Right ventricle myocardium superior (tissue), 1 donor: ENCODE results near the gene AOPEP. TPM values are rescaled to one million over a fixed set of nuclear protein-coding genes. Genes with fewer than 3 reads are reported as not detected.

ENCODE experiments used
- ATAC-seq: fragments of 200-7000 bp; cut with Tn5 transposase; one replicate; pipeline ENCODE4 v1.9.1; 2020; ENCODE audit warnings: mild to moderate bottlenecking; ENCODE audit not compliant: poor library complexity
- DNase-seq: peaks from one replicate; pipeline ENCODE4 v3.0.0-alpha.2; 2020
- intact Hi-C: fragments of 100-400 bp; cut with DNase I; formaldehyde crosslinking; loops from one replicate; pipeline ENCODE4 v1.11.2; 2022
- long read RNA-seq: library from polyadenylated mRNA; unstranded; transcript quantifications from one replicate; pipeline ENCODE4 v2.0.0, GENCODE V29; 2021
- total RNA-seq: library from RNA; stranded (reverse); fragmentation: NEBNext Ultra II Directional; extraction: Animal tissue kit (Norgen Biotek cat#: 25700); gene quantifications from one replicate; pipeline ENCODE4 v1.2.1, GENCODE V29; 2021
- donor health status: DM: no; HTN: yes; CAD: no; lungs with severe emphysema.

AOPEP gene, protein sequence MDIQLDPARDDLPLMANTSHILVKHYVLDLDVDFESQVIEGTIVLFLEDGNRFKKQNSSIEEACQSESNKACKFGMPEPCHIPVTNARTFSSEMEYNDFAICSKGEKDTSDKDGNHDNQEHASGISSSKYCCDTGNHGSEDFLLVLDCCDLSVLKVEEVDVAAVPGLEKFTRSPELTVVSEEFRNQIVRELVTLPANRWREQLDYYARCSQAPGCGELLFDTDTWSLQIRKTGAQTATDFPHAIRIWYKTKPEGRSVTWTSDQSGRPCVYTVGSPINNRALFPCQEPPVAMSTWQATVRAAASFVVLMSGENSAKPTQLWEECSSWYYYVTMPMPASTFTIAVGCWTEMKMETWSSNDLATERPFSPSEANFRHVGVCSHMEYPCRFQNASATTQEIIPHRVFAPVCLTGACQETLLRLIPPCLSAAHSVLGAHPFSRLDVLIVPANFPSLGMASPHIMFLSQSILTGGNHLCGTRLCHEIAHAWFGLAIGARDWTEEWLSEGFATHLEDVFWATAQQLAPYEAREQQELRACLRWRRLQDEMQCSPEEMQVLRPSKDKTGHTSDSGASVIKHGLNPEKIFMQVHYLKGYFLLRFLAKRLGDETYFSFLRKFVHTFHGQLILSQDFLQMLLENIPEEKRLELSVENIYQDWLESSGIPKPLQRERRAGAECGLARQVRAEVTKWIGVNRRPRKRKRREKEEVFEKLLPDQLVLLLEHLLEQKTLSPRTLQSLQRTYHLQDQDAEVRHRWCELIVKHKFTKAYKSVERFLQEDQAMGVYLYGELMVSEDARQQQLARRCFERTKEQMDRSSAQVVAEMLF
- total RNA-seq: 158 TPM
- long read RNA-seq, transcript C9orf3-207 (6 exons, 873 nt): minor isoform, 5 of 181 reads
- long read RNA-seq, transcript C9orf3-213 (6 exons, 478 nt): major isoform, 70 of 181 reads
- long read RNA-seq, partial matches to known transcripts: 20 of 181 reads
- long read RNA-seq, other reads (novel, unspliced or antisense): 78 of 181 reads

DNA sequence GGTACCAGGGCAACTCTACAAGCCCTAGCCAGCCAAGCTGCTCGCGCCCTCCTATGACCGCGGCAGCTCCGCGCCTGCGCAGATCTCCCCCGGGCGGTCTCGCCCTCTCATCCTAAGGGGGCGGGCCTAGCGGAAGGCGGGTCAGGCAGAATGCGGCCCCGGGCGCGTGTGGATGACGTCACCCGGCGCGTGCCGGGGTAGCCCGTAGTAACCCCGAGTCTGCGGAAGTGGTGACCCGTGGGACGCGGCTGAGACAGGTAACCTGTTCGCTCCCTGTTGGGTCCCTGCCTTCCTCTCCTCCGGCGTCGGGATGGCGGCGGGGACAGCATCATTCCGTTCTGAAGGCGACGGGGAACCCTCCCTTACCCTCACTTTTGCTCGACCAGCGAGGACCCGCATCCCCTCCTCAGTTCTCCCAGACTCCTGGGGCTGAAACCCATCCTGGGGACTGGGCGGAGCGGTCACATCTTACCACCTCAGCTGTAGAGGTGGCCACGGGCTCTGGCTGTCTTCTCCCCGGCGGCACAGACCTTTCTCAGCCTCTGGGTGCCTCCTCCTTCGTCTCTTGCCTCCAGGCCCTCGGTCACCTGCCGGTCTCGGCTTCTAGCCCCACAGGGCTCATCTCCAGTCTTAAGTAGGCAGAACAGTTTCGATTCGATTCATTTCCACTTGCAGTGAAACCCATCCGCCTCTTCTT lies at the start of gene AOPEP:
TSS of gene AOPEP (plus strand) at position 205 of the 697 bp plus-strand sequence. CDS start 33,085 bp downstream, outside the sequence.
- peak; percentile 100 for ATAC-seq
- intact Hi-C loops: no loop called here

DNA sequence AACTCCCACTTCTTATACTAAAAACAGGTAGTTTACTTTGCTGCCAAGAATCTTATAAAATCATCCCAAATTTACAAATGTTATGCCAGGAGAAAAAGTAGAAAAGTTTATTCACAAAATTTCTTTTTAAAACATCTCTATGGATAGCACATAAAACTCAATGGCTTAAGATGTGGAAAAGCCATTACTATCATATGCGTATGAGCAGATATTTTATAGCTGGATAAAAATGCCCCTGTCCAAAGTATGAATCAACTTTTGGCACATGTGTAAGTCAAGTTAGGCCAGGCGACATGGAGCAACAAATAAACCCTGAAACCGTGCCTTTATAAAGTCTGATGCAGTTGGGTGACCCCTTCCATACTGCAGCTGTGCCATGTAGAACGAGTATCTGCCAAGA lies 48.6 kb upstream of the AOPEP start:
- intact Hi-C loops: no loop called here
- ATAC-seq: no peak
- DNase-seq: no peak

More for the DNA sequence above, at the start of gene AOPEP:
- DNase-seq: peak; percentile 99

DNA sequence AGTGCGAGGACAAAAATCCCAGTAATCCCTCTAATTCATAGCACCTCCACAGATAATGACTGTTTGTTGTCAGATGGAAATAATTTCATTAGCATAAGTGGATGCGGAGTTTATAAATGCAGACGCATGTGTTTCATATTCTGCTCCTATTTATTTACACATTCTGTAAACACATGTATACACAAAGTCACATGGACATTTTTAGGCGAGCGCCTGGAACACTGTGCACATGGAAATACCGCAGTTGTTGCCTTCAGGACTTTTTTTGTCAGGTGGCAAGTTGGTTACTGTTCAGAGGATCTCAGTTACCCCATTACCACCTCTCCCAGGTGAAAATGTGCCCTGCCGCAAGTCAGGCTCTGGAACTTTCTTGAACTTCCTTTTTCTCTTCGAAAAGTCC lies 46.9 kb upstream of the AOPEP start:
- no peak for ATAC-seq
- no peak for DNase-seq
- intact Hi-C loops: no loop called here

DNA sequence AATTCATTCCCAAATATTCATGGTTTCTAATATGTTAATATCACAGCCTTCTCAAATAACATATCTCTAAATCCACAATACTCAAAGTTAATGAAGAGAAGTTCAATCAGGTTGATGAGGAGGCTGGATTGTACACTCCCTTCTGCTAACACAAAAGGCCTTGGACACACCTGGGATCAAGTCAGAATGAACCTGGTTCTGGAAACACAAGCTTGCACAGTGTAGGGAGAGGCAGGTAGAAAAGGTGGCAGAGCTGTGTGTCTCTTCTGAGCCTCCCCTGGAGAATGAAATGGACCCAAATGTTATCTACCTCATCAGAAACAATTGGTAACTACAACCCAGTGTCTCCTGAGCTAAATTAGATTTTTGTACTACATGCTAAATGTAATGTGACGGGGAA lies 46.5 kb upstream of the AOPEP start:
- DNase-seq (no peak), ATAC-seq (no peak)
- intact Hi-C loops: loop anchor here (10.0 kb wide), 1 partner anchor 105 kb away; no protein-coding TSS in a partner anchor

DNA sequence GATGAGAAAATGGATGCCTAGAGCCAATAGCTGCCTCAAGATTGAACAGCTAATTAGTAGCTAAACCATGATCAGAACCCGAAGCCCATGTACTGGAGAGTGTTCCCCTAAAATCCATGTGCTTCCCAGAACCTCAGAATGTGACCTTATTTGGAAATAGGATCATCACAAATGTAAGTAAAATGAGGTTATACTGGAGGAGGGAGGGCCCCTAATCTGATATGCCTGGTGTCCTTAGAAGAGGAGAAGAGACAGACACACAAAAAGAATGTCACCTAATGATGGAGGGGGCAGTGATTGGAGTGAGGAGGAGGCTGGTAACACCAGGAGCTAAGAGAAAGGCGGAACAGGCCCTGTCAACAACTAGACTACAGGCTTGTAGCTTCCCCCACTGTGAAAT lies 45.9 kb upstream of the AOPEP start:
- intact Hi-C loops: loop anchor here (10.0 kb wide), 1 partner anchor 104 kb away; no protein-coding TSS in a partner anchor
- ATAC-seq: no peak
- DNase-seq: no peak

DNA sequence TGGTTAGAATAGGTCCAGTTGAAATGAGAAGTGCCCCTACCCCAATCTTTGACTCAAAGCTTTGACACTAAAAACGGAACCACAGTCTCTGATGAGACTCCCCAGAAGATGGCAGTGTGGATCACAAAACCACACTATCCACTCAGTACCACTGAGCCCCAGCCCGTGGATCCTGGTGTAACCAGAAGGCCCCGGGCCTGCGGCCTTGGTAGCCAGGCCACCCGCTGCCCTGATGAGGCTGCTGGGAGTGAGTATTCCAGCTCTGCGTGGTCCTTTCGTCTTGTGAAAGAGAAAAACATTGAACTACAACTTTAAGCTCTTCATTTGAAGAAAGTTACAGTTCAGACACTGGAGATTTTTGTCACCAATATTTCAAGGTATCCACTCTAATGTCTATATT lies 45.0 kb upstream of the AOPEP start:
- ATAC-seq (peak; percentile 97), DNase-seq (peak; percentile 87)
- intact Hi-C loops: loop anchor here (10.0 kb wide), 1 partner anchor 103 kb away; no protein-coding TSS in a partner anchor

DNA sequence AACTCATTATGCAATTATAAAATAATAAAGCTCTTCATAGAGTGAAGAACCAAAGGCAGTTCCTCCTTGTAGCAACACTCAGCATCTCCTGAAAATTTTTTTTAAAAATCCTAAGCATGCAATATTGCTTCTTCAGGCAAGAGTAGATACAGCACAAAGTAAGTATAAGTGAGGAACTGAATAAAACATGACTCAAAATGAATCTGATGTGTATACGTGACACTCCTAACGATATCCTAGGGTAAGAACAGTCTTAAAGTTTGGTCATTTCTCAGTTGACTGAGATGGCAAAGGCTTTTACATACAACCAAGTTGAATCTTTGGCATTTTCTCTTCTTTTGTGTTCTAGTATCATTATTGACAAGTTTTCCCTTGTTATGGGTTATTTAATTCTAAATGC lies 41.1 kb upstream of the AOPEP start:
- DNase-seq (no peak), ATAC-seq (no peak)
- intact Hi-C loops: loop anchor here (10.0 kb wide), 1 partner anchor 99 kb away; no protein-coding TSS in a partner anchor

DNA sequence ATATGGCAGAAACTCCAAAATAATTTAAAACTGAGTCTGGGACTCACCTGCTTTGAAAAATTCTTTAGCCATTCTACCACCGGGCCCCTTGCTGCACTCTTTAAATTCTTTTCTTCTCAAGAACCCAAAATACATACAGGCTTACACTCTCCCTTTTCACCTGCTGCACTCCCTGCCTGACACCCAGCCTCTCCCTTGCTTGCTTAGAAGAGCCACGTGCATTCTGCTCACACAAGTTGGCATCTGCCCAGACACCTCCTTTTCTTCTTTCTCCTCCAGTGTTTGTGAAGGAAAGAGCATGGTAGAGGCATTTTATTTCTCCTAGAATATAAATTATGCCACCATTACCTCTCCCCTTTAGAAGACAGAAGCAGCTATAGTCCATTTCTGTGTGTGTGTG lies 39.0 kb upstream of the AOPEP start:
- ATAC-seq: no peak
- intact Hi-C loops: loop anchor here (10.0 kb wide), 1 partner anchor 97 kb away; no protein-coding TSS in a partner anchor
- no peak for DNase-seq

DNA sequence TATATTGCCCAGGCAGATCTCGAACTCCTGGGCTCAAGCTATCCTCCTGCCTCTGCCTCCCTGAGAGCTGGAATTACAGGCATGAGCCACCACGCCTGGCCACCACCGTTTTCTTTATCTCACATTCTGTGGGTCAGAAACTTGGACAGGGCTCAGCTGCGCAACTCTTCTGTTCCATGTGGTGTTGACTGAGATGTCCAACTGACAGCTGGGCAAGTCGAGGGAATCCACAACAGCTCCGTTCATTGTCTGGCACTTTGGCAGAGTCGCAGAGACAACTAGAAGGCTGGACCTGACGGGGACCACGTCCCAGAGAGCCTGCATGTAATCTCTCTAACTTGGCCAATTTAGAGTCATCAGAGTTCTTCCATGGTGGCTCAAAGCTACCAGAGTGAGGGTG lies 36.2 kb upstream of the AOPEP start:
- DNase-seq: no peak
- no peak for ATAC-seq
- intact Hi-C loops: no loop called here

DNA sequence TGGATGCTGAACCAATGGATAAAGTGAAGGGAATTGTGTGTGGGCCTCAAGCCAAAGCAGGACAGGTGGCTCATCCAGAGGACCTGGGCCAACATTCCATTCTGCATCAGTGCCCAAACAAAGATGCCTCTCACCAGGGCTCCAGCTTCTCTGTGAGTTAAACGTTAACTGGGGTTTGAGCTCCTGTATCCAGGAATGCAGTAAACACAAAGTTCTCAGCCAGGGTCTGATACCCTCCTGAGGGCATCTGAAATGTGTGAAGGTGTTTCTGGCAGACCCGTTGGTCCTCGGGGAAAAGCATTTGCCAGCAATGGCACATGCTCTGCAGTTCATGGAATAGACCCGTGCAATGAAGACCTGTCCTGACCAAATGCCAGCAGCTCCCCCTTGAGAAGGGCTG lies 33.9 kb upstream of the AOPEP start:
- intact Hi-C loops: no loop called here
- DNase-seq (no peak), ATAC-seq (no peak)

DNA sequence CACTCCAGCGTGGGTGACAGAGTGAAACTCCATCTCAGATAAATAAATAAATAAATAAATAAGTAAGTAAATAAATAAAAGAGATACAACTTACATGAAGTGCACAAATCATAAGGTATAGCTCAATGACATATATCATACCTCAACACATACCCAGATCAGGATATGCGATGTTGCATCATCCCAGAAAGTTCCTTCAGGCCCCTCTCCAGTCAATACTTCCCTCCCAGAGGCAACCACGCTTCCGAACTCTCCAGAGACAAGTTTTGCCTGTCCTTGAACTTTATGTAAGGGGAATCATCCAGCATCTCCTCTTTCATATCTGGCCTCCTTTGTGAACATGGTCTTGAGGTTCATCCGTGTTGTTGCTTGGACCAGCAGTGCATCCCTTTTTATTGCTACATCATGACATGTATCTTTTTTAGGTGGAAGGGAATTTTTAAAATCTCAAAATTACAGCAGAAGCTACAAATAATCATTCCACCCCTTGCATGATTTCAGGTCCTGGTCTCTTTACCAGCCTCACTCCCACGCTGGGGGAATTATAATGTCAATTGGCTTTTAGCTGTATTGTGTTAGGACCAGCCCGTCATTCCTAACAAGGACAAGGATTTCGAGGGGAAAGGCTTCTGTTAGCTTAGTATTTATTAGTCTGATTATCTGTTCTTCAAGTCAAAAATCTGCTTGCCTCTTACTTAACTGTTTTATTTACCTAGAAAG lies 32.9 kb upstream of the AOPEP start:
- no peak for ATAC-seq
- intact Hi-C loops: no loop called here

DNA sequence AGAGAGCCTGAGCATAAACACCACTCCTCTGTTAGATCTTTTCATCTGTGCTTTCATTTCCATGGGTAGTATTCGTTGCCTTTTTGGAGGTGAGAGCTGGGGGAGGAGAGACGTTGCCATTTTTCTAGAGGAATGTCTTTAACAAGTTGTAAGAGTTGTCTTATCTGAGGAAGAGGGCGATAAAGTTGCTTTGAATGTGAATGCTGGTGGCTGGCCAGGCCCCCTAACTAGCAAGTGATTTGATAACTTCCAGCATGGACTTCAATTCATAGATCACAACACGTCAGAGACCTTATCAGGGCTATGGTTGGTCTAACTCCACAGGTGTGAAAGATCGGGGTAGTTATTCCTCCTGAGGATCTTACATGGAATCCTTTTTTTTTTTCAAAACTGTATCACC lies 30.0 kb upstream of the AOPEP start:
- ATAC-seq (no peak), DNase-seq (no peak)
- intact Hi-C loops: no loop called here

More for the DNA sequence above, 32.9 kb upstream of the AOPEP start:
- no peak for DNase-seq

DNA sequence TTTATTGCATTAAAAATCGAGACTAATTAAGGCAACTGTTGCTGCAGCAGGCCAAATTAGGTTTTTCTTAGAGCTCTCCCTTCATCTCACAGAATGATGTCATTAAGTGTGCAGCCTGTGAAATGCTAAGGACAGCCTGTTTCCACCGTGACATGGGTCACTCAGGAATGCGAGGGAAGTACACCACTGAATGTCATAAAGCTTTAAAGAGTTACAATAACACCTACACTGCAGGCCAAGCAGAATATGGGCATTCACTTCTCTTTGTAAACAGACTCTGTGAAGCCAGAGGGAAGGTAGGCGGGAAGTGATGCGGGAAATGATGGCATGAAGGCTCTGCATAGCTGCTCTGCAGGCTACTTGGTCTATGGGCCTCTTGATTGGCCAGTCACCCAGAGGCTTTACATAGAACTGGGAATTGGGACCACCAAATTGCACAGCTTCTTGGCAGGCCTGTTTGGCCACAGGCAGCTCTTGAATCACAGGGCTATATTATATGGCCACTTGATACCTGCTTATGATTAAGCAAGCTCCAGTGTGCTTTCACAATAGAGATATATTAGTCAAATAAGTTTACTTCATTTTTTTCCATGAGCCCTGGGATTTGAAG lies 28.4 kb upstream of the AOPEP start:
- intact Hi-C loops: no loop called here
- DNase-seq: no peak
- no peak for ATAC-seq

DNA sequence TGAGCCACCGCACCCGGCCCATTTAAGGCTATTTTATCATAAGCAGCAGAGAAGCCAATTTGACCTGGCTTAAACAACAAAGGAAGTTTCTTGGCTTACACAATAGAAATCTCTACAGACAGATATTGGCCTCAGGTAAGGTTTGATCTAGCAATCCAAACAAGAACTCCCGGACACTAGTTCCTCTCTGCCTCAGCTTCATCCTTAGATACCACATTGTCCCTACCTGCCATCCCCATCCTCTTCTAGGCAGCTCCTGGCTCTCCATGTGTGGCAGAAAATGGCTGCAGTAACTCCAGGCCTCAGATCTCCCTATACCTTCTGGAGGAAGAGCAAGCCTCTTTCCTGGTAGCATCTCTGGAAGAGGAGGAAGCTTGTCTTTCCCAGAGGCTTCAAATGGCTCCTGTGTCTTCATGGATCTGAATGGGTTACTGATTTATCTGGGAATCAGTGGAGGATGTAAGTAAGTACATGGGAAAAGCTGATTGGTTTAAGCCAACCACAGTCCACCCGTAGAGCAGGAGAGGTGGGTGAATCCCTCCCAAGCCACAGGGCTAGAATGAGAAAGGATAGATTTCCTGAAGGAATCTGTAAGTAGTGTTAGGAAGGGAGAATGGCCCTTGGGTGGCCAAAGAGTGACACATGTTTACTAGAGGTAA lies 26.7 kb upstream of the AOPEP start:
- DNase-seq (no peak), ATAC-seq (no peak)
- intact Hi-C loops: no loop called here

DNA sequence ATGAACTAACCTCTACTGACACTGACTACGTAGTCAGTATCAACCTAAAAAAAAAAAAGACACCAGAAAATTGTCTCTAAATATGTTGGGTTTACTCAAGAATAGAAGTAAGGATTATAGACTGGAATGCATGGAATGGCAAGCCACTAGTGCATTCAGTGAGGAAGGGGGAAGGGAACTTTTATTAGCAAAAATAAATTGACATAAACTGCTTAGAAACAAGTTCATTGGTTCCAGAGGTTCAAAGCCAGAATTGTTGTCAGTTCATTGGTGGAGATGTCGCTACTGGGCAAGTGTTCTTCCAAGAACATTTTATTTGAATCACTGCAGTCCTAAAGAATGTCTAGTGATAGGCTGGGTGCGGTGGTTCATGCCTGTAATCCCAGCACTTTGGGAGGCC lies 26.1 kb upstream of the AOPEP start:
- no peak for ATAC-seq
- DNase-seq: no peak
- intact Hi-C loops: no loop called here

DNA sequence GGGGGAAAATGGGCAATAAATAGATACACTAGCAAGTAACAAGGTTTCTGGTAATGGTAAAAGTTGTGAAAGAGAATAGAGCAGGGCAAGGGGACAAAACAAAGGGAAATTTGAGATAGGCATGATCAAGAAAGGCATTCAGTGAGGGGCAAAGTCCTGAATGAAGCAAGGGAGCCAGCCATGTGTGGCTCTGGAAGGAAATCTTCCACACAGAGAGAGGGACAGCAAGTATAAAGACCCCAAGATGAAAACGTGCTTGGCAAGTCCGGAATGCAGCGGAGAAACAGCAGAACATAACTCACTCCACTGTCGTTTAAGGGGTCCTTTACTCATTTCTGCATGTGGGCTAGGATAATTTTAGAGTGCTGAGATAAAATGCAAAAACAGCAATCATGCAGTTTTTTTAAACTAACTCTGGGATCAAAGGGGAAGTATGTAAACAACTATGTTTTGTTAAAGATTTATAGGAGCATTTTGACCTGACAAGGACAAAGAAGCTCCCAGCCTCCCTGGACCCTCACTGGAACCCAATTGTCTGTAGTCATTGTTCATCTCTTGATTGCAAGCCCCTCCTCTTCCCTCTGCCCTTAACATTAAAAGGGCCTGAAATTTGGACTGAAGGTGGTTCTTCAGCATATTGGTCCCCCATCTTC lies 22.9 kb upstream of the AOPEP start:
- intact Hi-C loops: no loop called here
- DNase-seq (no peak), ATAC-seq (no peak)
